ENCODE data around the gene ADD2.

ADD2 gene

GRCh38 chr2:70738159-70738558 is 29.8 kb downstream of the ADD2 start:
- no peak for DNase-seq (ENCODE audit: low read depth in 1 of 2, low spot score in 1 of 2)
- in situ Hi-C loops (cut with HindIII; ENCODE audit: low pct_unique_long_range_greater_than_20kb, low sequenced_read_pairs): no loop called here
- TF ChIP-seq JUND (IDR thresholded peaks at IDR 0.05; ENCODE audit: low read depth): no peak

- no peak for TF ChIP-seq JUND (IDR thresholded peaks at IDR 0.05; ENCODE audit: low read depth)
- in situ Hi-C loops (cut with HindIII; ENCODE audit: low pct_unique_long_range_greater_than_20kb, low sequenced_read_pairs): no loop called here
Measured at GRCh38 chr2:70735071-70735470, 32.9 kb downstream of the ADD2 start.

GRCh38 chr2:70733646-70734180 is 34.3 kb downstream of the ADD2 start:
- no peak for DNase-seq (ENCODE audit: low read depth in 1 of 2, low spot score in 1 of 2)
- in situ Hi-C loops (cut with HindIII; ENCODE audit: low pct_unique_long_range_greater_than_20kb, low sequenced_read_pairs): no loop called here

More at GRCh38 chr2:70735071-70735470, 32.9 kb downstream of the ADD2 start:
- DNase-seq (ENCODE audit: low read depth in 1 of 2, low spot score in 1 of 2): no peak

GRCh38 chr2:70732766-70733645 is 35.0 kb downstream of the ADD2 start:
- TF ChIP-seq JUND (IDR thresholded peaks at IDR 0.05; ENCODE audit: low read depth): no peak
- no peak for DNase-seq (ENCODE audit: low read depth in 1 of 2, low spot score in 1 of 2)
- in situ Hi-C loops (cut with HindIII; ENCODE audit: low pct_unique_long_range_greater_than_20kb, low sequenced_read_pairs): no loop called here

More at GRCh38 chr2:70733646-70734180, 34.3 kb downstream of the ADD2 start:
- TF ChIP-seq JUND (IDR thresholded peaks at IDR 0.05; ENCODE audit: low read depth): no peak

- no peak for TF ChIP-seq JUND (IDR thresholded peaks at IDR 0.05; ENCODE audit: low read depth)
- in situ Hi-C loops (cut with HindIII; ENCODE audit: low pct_unique_long_range_greater_than_20kb, low sequenced_read_pairs): no loop called here
- no peak for DNase-seq (ENCODE audit: low read depth in 1 of 2, low spot score in 1 of 2)
Measured at GRCh38 chr2:70730730-70731129, 37.3 kb downstream of the ADD2 start.

- in situ Hi-C loops (cut with HindIII; ENCODE audit: low pct_unique_long_range_greater_than_20kb, low sequenced_read_pairs): no loop called here
- TF ChIP-seq JUND (IDR thresholded peaks at IDR 0.05; ENCODE audit: low read depth): no peak
- DNase-seq (ENCODE audit: low read depth in 1 of 2, low spot score in 1 of 2): no peak
Measured at GRCh38 chr2:70729647-70730046, 38.4 kb downstream of the ADD2 start.

- in situ Hi-C loops (cut with HindIII; ENCODE audit: low pct_unique_long_range_greater_than_20kb, low sequenced_read_pairs): no loop called here
- no peak for DNase-seq (ENCODE audit: low read depth in 1 of 2, low spot score in 1 of 2)
- TF ChIP-seq JUND (IDR thresholded peaks at IDR 0.05; ENCODE audit: low read depth): no peak
Measured at GRCh38 chr2:70728128-70728527, 39.9 kb downstream of the ADD2 start.

GRCh38 chr2:70726947-70727725 is 40.9 kb downstream of the ADD2 start:
- no peak for TF ChIP-seq JUND (IDR thresholded peaks at IDR 0.05; ENCODE audit: low read depth)
- DNase-seq (ENCODE audit: low read depth in 1 of 2, low spot score in 1 of 2): no peak
- in situ Hi-C loops (cut with HindIII; ENCODE audit: low pct_unique_long_range_greater_than_20kb, low sequenced_read_pairs): no loop called here

- no peak for TF ChIP-seq JUND (IDR thresholded peaks at IDR 0.05; ENCODE audit: low read depth)
- in situ Hi-C loops (cut with HindIII; ENCODE audit: low pct_unique_long_range_greater_than_20kb, low sequenced_read_pairs): no loop called here
- no peak for DNase-seq (ENCODE audit: low read depth in 1 of 2, low spot score in 1 of 2)
Measured at GRCh38 chr2:70725505-70725904, 42.5 kb downstream of the ADD2 start.

- TF ChIP-seq JUND (IDR thresholded peaks at IDR 0.05; ENCODE audit: low read depth): no peak
- no peak for DNase-seq (ENCODE audit: low read depth in 1 of 2, low spot score in 1 of 2)
- in situ Hi-C loops (cut with HindIII; ENCODE audit: low pct_unique_long_range_greater_than_20kb, low sequenced_read_pairs): no loop called here
Measured at GRCh38 chr2:70724366-70724765, 43.6 kb downstream of the ADD2 start.

- in situ Hi-C loops (cut with HindIII; ENCODE audit: low pct_unique_long_range_greater_than_20kb, low sequenced_read_pairs): no loop called here
- no peak for TF ChIP-seq JUND (IDR thresholded peaks at IDR 0.05; ENCODE audit: low read depth)
- DNase-seq (ENCODE audit: low read depth in 1 of 2, low spot score in 1 of 2): no peak
Measured at GRCh38 chr2:70723286-70723885, 44.6 kb downstream of the ADD2 start.

GRCh38 chr2:70720124-70720523 is 47.9 kb downstream of the ADD2 start:
- DNase-seq (ENCODE audit: low read depth in 1 of 2, low spot score in 1 of 2): no peak
- no peak for TF ChIP-seq JUND (IDR thresholded peaks at IDR 0.05; ENCODE audit: low read depth)
- in situ Hi-C loops (cut with HindIII; ENCODE audit: low pct_unique_long_range_greater_than_20kb, low sequenced_read_pairs): no loop called here

Data from T47D (cell line).